K562 (cell line): ENCODE measurements around the gene PRKAR2B. TPM values are rescaled to one million over a fixed set of nuclear protein-coding genes. Genes with fewer than 3 reads are reported as not detected.
A peak's percentile ranks its signal among the peaks of the same experiment; 100 is the strongest.

Experiments
- ARHGAP35 ChIP-seq: fragments of 450-650 bp; IDR thresholded peaks from 2 replicates; pipeline ENCODE4 v1.6.1; 2018; ENCODE audit not compliant: partially characterized antibody
- CBFA2T2 ChIP-seq: fragments of 450-650 bp; conservative IDR thresholded peaks from 2 replicates; pipeline ENCODE4 v1.6.1; 2017; ENCODE audit warnings: mild to moderate bottlenecking
- CHD2 ChIP-seq: IDR thresholded peaks from 2 replicates; pipeline ENCODE4 v1.6.1; 2011; ENCODE audit warnings: low read depth, low read length
- CREBBP ChIP-seq: IDR thresholded peaks from one replicate; pipeline ENCODE4 v1.6.1; 2012; ENCODE audit warnings: low read depth, mild to moderate bottlenecking, control low read depth, inconsistent platforms, low read length
- EHMT2 ChIP-seq: fragments of 450-650 bp; IDR thresholded peaks from 2 replicates; pipeline ENCODE4 v1.6.1; 2018; ENCODE audit warnings: antibody characterized with exemption
- EP400 ChIP-seq: fragments of 450-650 bp; IDR thresholded peaks from 2 replicates; pipeline ENCODE4 v1.6.1; 2017; ENCODE audit warnings: antibody characterized with exemption, mild to moderate bottlenecking, moderate library complexity
- HCFC1 ChIP-seq: IDR thresholded peaks from 2 replicates; pipeline ENCODE4 v1.6.1; 2012; ENCODE audit warnings: low read depth, low read length, improper control_type of control experiment
- HDAC2 ChIP-seq: fragments of 450-650 bp; IDR thresholded peaks from 2 replicates; pipeline ENCODE4 v1.6.1; 2016; ENCODE audit warnings: mild to moderate bottlenecking
- HMGXB4 ChIP-seq: sonication (generic); formaldehyde crosslinking; IDR thresholded peaks from 2 replicates; pipeline ENCODE4 v1.8.1; 2023; ENCODE audit warnings: mild to moderate bottlenecking, missing genetic modification reagents
- MBD2 ChIP-seq: sonication (generic); IDR thresholded peaks from 2 replicates; pipeline ENCODE4 v1.6.1; 2016; ENCODE audit warnings: low read depth, borderline replicate concordance
- NFRKB ChIP-seq: fragments of 450-650 bp; IDR thresholded peaks from 2 replicates; pipeline ENCODE4 v1.6.1; 2016; ENCODE audit warnings: low read depth
- NR2C2 ChIP-seq, 2 experiments: fragments of 200-800 bp in 1 of 2; sonication (Bioruptor generic) in 1 of 2; sonication (generic) in 1 of 2; formaldehyde crosslinking in 1 of 2; IDR thresholded peaks; 2 replicates each; pipeline versions ENCODE4 v1.6.1 to v1.8.0; 2016 to 2022; ENCODE audit warnings: mild to moderate bottlenecking in 1 of 2, missing compliant biosample characterization in 1 of 2, missing genetic modification characterization in 1 of 2, missing genetic modification reagents in 1 of 2
- NR2F6 ChIP-seq: fragments of 450-650 bp; formaldehyde crosslinking; IDR thresholded peaks from 2 replicates; pipeline ENCODE4 v1.4.0; 2020; ENCODE audit warnings: mild to moderate bottlenecking
- RBM22 ChIP-seq: fragments of 200-400 bp; formaldehyde crosslinking; IDR thresholded peaks from 2 replicates; pipeline ENCODE4 v1.6.1; 2018; ENCODE audit warnings: low read length, low read depth; ENCODE audit not compliant: poor library complexity, severe bottlenecking
- SRSF1 ChIP-seq: fragments of 200-400 bp; formaldehyde crosslinking; IDR thresholded peaks from 2 replicates; pipeline ENCODE4 v1.6.1; 2017; ENCODE audit warnings: mild to moderate bottlenecking, low read depth, low read length, moderate library complexity
- SRSF3 ChIP-seq: fragments of 200-400 bp; formaldehyde crosslinking; IDR thresholded peaks from 2 replicates; pipeline ENCODE4 v1.6.1; 2016; ENCODE audit warnings: mild to moderate bottlenecking, low read length, moderate library complexity; ENCODE audit not compliant: insufficient read depth
- SRSF7 ChIP-seq: fragments of 200-400 bp; formaldehyde crosslinking; optimal IDR thresholded peaks from 2 replicates; pipeline ENCODE3; 2017; ENCODE audit warnings: mild to moderate bottlenecking, low read depth, low read length
- TAF1 ChIP-seq: IDR thresholded peaks from 2 replicates; pipeline ENCODE4 v1.6.1; 2011; ENCODE audit warnings: mild to moderate bottlenecking, low read length, moderate library complexity; ENCODE audit not compliant: insufficient read depth, control insufficient read depth, severe bottlenecking; ENCODE audit errors: extremely low read depth
- TOE1 ChIP-seq, 2 experiments: fragments of 450-650 bp in 1 of 2; sonication (generic) in 1 of 2; formaldehyde crosslinking in 1 of 2; IDR thresholded peaks; 2 replicates each; pipeline versions ENCODE4 v1.7.1 to v1.8.0; 2016 to 2022; ENCODE audit warnings: borderline replicate concordance in 2 of 2, mild to moderate bottlenecking in 2 of 2, antibody characterized with exemption in 1 of 2, inconsistent platforms in 1 of 2, low read depth in 1 of 2, missing genetic modification reagents in 1 of 2, moderate library complexity in 1 of 2
- ZFX ChIP-seq: sonication (generic); formaldehyde crosslinking; IDR thresholded peaks from 2 replicates; pipeline ENCODE4 v1.8.0; 2022; ENCODE audit warnings: mild to moderate bottlenecking, missing genetic modification reagents, moderate library complexity
- ZNF239 ChIP-seq: fragments of 250-450 bp; sonication (Bioruptor Pico); IDR thresholded peaks from 2 replicates; pipeline ENCODE4 v1.4.0; 2020; ENCODE audit warnings: mild to moderate bottlenecking
- ZNF445 ChIP-seq: fragments of 250-450 bp; sonication (Bioruptor Pico); IDR thresholded peaks from 2 replicates; pipeline ENCODE4 v1.4.0; 2020; ENCODE audit warnings: low read depth, mild to moderate bottlenecking, moderate library complexity
- ZNF778 ChIP-seq: fragments of 450-650 bp; formaldehyde crosslinking; IDR thresholded peaks from 2 replicates; pipeline ENCODE4 v1.4.0; 2020; ENCODE audit warnings: mild to moderate bottlenecking, moderate library complexity
- ZNF780A ChIP-seq: fragments of 250-450 bp; sonication (Bioruptor Pico); IDR thresholded peaks from 2 replicates; pipeline ENCODE4 v1.5.0; 2021; ENCODE audit warnings: mild to moderate bottlenecking
- polyA plus RNA-seq, 8 experiments: library from polyadenylated mRNA; depleted of rRNA in 4 of 8; stranded (reverse) in 5 of 8; unstranded in 3 of 8; fragments of >200 nt; fragmentation: Nextera tagmentation in 2 of 8; fragmentation: Illumina TruSeq in 1 of 8; extraction: Ambion mirVana in 2 of 8; extraction: Trizol in 1 of 8; gene quantifications; 2 replicates each; pipeline versions ENCODE4 v1.2.1 to v1.2.3, GENCODE V29; 2011 to 2014; ENCODE audit warnings: inconsistent platforms in 1 of 8, missing spikeins in 1 of 8
- total RNA-seq, 7 experiments: library from RNA; depleted of rRNA in 6 of 7; stranded (reverse); fragments of >200 nt in 6 of 7; fragmentation: Illumina TruSeq in 2 of 7; extraction: Trizol in 2 of 7; gene quantifications; 2 replicates each; pipeline versions ENCODE4 v1.2.1 to v1.2.3, GENCODE V29; 2011 to 2021; ENCODE audit warnings: low replicate concordance in 1 of 7
- TF ChIP-seq, protein P1 (sequence below): fragments of 250-450 bp; sonication (Bioruptor Pico); IDR thresholded peaks from 2 replicates; pipeline ENCODE4 v1.6.1; 2021; ENCODE audit warnings: mild to moderate bottlenecking

The PRKAR2B gene
- total and polyA plus RNA-seq, 9 of the 15 experiments (the other 6 are each of a cell fraction or from before 2014, with no cell fraction given): 59.0 to 173 (median 129) TPM

GRCh38 chr7:107169120-107170050, 124.9 kb downstream of the PRKAR2B start (continued):
- TF ChIP-seq HMGXB4 (peak; percentile 89), CBFA2T2 (peak; percentile 81), SRSF1 (no peak), CHD2 (peak; percentile 90), EHMT2 (peak; percentile 46; the same call in 1 of the 2 replicates), MBD2 (peak; percentile 21), NR2F6 (CRISPR knock-in tag) (no peak), TAF1 (peak; percentile 96), ZFX (CRISPR knock-in tag) (peak; percentile 63), TOE1 (IDR thresholded peaks at IDR 0.05; ENCODE audit: borderline replicate concordance) (peak; percentile 98), TOE1 (CRISPR knock-in tag; IDR thresholded peaks at IDR 0.05; ENCODE audit: borderline replicate concordance, low read depth) (0 out of 2 replicates have a peak, but pooled peaks have one; percentile 49), CREBBP (no peak), ZNF778 (CRISPR knock-in tag) (no peak), HCFC1 (peak; percentile 76), HDAC2 (peak; percentile 96), NR2C2 (CRISPR knock-in tag; IDR thresholded peaks at IDR 0.05) (peak; percentile 22; the same call in 1 of the 2 replicates), NR2C2 (tag; IDR thresholded peaks at IDR 0.05) (peak; percentile 13; the same call in 1 of the 2 replicates), EP400 (peak; percentile 86), RBM22 (peak; percentile 82), ZNF239 (CRISPR knock-in tag) (no peak), NFRKB (peak; percentile 96; the same call in 1 of the 2 replicates), ZNF780A (CRISPR knock-in tag) (no peak), ZNF445 (CRISPR knock-in tag) (peak; percentile 67; the same call in 1 of the 2 replicates), ARHGAP35 (peak; percentile 62), SRSF3 (0 out of 2 replicates have a peak, but pooled peaks have one; percentile 18), SRSF7 (no peak)
- TF ChIP-seq, protein P1, sequence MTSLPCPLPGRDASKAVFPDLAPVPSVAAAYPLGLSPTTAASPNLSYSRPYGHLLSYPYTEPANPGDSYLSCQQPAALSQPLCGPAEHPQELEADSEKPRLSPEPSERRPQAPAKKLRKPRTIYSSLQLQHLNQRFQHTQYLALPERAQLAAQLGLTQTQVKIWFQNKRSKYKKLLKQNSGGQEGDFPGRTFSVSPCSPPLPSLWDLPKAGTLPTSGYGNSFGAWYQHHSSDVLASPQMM (CRISPR knock-in tag): no peak
